Parathyroid adenoma (tissue), 2 donors: ENCODE data around the gene ECE1.

Source experiments
- H2AFZ ChIP-seq: fragments of 300-600 bp; sonication (generic); one replicate; pipeline ENCODE4 v1.7.0; 2017; ENCODE audit warnings: antibody characterized with exemption, mild to moderate bottlenecking
- H3K27ac ChIP-seq: fragments of 300-600 bp; sonication (generic); one replicate; pipeline ENCODE4 v1.7.0; 2017
- H3K27me3 ChIP-seq: fragments of 300-600 bp; sonication (generic); one replicate; pipeline ENCODE4 v1.7.0; 2017; ENCODE audit warnings: low read length; ENCODE audit not compliant: control insufficient read depth, insufficient read depth
- H3K36me3 ChIP-seq: fragments of 300-600 bp; sonication (generic); one replicate; pipeline ENCODE4 v1.7.0; 2017; ENCODE audit warnings: low read length; ENCODE audit not compliant: control insufficient read depth, insufficient read depth
- H3K4me1 ChIP-seq: fragments of 300-600 bp; sonication (generic); one replicate; pipeline ENCODE4 v1.7.0; 2017; ENCODE audit warnings: control low read depth
- H3K4me2 ChIP-seq: fragments of 300-600 bp; sonication (generic); one replicate; pipeline ENCODE4 v1.7.0; 2017; ENCODE audit warnings: low read length
- H3K4me3 ChIP-seq: fragments of 300-600 bp; sonication (generic); one replicate; pipeline ENCODE4 v1.7.0; 2017; ENCODE audit warnings: low read depth, low read length
- H3K79me2 ChIP-seq: fragments of 300-600 bp; sonication (generic); one replicate; pipeline ENCODE4 v1.7.0; 2017; ENCODE audit warnings: control low read depth
- H3K9ac ChIP-seq: fragments of 300-600 bp; sonication (generic); one replicate; pipeline ENCODE4 v1.7.0; 2017; ENCODE audit warnings: mild to moderate bottlenecking
- H3K9me3 ChIP-seq: fragments of 300-600 bp; sonication (generic); one replicate; pipeline ENCODE4 v1.7.0; 2017; ENCODE audit warnings: low read length; ENCODE audit not compliant: control insufficient read depth
- TF ChIP-seq, protein P1 (sequence below): fragments of 300-600 bp; sonication (generic); IDR thresholded peaks from one replicate; pipeline ENCODE4 v1.7.0; 2017; ENCODE audit warnings: antibody characterized with exemption, mild to moderate bottlenecking
- donor health status: primary hyperparathyroidism.

Gene ECE1

DNA sequence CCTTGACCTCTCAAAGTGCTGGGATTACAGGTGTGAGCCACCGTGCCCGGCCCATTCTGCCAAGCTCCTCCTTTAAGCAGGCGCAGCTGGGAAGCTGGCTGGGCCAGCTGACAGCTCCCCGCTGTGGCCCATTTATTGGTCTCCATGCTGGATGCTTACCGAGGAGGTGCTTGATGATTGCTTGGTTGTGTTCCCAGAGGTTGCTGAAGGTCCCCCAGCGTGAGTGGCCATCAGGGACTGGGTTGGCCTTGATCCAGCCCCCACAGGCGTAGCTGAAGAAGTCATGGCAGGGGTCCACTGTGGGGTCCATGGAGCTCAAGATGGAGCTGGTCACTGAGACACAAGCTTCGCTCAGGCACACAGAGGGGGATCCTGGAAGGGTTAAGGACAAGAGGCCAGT lies 17.7 kb downstream of the ECE1 start:
- Histone ChIP-seq H3K4me2 (no peak overlapping the region), H3K27me3 (no peaks in the 10 kb centered on the region), H3K4me1 (peaks cover 5% of the 10 kb centered on the region), H3K4me3 (no peak overlapping the region), H3K9ac (no peak overlapping the region), H2AFZ (no peak overlapping the region), H3K79me2 (no peaks in the 10 kb centered on the region), H3K9me3 (no peaks in the 10 kb centered on the region), H3K27ac (no peak overlapping the region), H3K36me3 (no peaks in the 10 kb centered on the region)
- TF ChIP-seq, protein P1, sequence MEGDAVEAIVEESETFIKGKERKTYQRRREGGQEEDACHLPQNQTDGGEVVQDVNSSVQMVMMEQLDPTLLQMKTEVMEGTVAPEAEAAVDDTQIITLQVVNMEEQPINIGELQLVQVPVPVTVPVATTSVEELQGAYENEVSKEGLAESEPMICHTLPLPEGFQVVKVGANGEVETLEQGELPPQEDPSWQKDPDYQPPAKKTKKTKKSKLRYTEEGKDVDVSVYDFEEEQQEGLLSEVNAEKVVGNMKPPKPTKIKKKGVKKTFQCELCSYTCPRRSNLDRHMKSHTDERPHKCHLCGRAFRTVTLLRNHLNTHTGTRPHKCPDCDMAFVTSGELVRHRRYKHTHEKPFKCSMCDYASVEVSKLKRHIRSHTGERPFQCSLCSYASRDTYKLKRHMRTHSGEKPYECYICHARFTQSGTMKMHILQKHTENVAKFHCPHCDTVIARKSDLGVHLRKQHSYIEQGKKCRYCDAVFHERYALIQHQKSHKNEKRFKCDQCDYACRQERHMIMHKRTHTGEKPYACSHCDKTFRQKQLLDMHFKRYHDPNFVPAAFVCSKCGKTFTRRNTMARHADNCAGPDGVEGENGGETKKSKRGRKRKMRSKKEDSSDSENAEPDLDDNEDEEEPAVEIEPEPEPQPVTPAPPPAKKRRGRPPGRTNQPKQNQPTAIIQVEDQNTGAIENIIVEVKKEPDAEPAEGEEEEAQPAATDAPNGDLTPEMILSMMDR = no peak

DNA sequence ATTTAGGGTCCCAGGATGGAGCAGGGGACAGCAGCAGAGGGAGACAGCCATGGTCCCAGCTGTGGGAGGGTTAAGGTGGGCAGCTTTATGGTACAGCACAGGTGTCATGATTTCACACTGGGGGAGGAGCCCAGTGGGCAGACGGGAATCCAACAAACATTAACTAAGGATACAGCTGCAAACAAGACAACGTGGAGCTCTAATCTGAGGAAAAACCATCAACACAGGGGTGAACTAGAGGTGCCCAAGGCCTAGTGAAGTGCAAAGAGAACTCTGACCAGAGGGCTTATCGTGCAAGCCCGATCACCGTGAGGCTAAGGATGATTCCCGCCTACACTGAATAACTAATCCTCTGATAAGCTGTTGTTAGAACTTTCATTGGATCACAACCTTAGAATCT lies 18.7 kb downstream of the ECE1 start:
- H3K27ac ChIP-seq = no peak overlapping the region
- no peak overlapping the region for H3K4me2 ChIP-seq
- H3K27me3 ChIP-seq = no peaks in the 10 kb centered on the region
- H3K9me3 ChIP-seq = no peaks in the 10 kb centered on the region
- no peak overlapping the region for H3K4me3 ChIP-seq
- no peaks in the 10 kb centered on the region for H3K36me3 ChIP-seq
- no peak overlapping the region for H2AFZ ChIP-seq
- peaks cover 5% of the 10 kb centered on the region for H3K4me1 ChIP-seq
- TF ChIP-seq, protein P1 = no peak
- H3K9ac ChIP-seq = no peak overlapping the region
- no peaks in the 10 kb centered on the region for H3K79me2 ChIP-seq

DNA sequence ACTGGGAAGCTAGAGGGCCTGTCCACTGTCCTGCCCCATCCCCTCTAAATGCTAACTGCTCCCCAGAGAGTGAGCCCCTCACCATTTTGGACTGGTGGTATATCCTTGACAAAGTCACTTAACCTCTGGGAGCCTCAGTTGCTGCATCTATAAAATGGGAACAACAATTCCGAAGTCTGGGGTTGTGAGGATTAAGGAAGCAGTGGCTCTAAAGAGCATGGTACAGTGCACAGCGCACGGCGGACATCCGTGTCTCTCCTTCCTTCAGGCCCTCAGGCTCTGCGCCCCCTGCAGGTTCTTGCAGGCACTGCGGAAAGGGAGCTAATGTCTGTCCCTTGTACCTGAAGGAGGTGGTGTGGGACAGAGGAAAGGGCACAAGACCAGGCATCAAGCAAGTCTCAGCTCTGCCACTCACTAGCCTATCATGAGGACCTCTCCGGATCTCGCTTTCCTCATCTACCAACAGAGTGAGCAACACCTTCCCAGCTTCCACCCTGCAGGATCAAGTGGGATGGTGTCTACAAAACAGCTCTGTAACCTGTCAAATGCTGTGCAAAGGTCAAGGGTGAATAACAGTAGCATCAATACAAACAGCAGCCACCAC lies 20.1 kb downstream of the ECE1 start:
- no peak overlapping the region for H3K4me2 ChIP-seq
- H3K36me3 ChIP-seq = no peaks in the 10 kb centered on the region
- H2AFZ ChIP-seq = no peak overlapping the region
- H3K4me3 ChIP-seq = no peak overlapping the region
- H3K4me1 ChIP-seq = peaks cover 5% of the 10 kb centered on the region
- peak overlapping the region; percentile 82 for H3K27ac ChIP-seq
- TF ChIP-seq, protein P1 = peak; percentile 63
- no peaks in the 10 kb centered on the region for H3K27me3 ChIP-seq
- H3K79me2 ChIP-seq = no peaks in the 10 kb centered on the region
- no peak overlapping the region for H3K9ac ChIP-seq
- H3K9me3 ChIP-seq = no peaks in the 10 kb centered on the region

DNA sequence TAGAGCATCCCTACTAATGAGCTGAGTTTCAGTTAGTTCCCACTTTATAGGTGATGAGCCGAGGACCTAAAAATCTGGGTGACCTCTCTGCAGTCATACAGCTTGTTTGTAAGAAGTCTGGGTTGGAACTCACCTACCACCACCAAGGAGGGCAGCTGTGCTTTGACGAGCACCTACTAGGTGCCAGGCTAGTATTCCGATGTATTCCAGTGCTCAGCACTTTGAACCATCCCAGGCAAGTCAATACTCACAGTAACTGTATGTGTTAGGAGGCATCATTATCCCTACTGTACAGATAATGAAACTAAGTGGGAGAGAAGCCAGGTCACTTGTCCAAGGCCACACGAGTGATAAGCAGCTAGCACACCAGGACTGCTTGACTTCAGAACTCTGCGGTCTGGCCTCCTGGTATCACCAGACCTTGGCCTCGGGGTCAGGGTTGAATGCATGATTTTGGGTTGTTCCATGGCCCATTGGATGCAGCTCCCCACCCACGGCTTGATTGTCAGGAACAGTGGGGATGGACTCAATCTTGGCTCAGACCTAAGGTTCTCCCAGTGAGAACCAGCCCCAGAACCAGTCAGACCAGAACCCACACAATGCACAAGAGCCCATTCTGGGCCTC lies 20.7 kb downstream of the ECE1 start:
- no peak overlapping the region for H2AFZ ChIP-seq
- H3K4me1 ChIP-seq = peaks cover 5% of the 10 kb centered on the region
- H3K27me3 ChIP-seq = no peaks in the 10 kb centered on the region
- H3K27ac ChIP-seq = peak overlapping the region; percentile 82
- no peak overlapping the region for H3K4me3 ChIP-seq
- H3K79me2 ChIP-seq = no peaks in the 10 kb centered on the region
- TF ChIP-seq, protein P1 = no peak
- no peak overlapping the region for H3K9ac ChIP-seq
- H3K36me3 ChIP-seq = no peaks in the 10 kb centered on the region
- H3K4me2 ChIP-seq = no peak overlapping the region
- no peaks in the 10 kb centered on the region for H3K9me3 ChIP-seq
